CD4-positive, alpha-beta T cell (primary cell): Measurements from ENCODE around the gene PPP1R3D. TPM values are rescaled to one million over a fixed set of nuclear protein-coding genes. Genes with fewer than 3 reads are reported as not detected.

Experiments
- ATAC-seq: fragments of 200-7000 bp; cut with Tn5 transposase; one replicate; pipeline ENCODE4 v1.10.0; 2022; ENCODE audit warnings: mild to moderate bottlenecking; ENCODE audit not compliant: poor library complexity
- CTCF ChIA-PET: fragments of 350-600 bp; sonication (Branson Sonifier 250); formaldehyde crosslinking; loops from one replicate; lab custom pipeline; 2021; ENCODE audit warnings: antibody characterized with exemption, inconsistent platforms; lab: Charles Lee
- POLR2A ChIA-PET: fragments of 350-600 bp; sonication (Branson Sonifier 250); formaldehyde crosslinking; loops from one replicate; lab custom pipeline; 2021; ENCODE audit warnings: antibody characterized with exemption, inconsistent platforms; lab: Charles Lee
- DNase-seq, 14 experiments: peaks; one replicate each; pipeline ENCODE4 v3.0.0-alpha.2; 2013 to 2020; ENCODE audit warnings: mixed read lengths in 2 of 14
- H3K27ac ChIP-seq, 2 donors: one replicate each; pipeline versions ENCODE4 v1.5.1 to v1.7.0; 2013; ENCODE audit warnings: low read length in 2 of 2, low read depth in 1 of 2, mild to moderate bottlenecking in 1 of 2
- H3K27me3 ChIP-seq, 2 experiments: 1 replicate in 1 of 2; 2 replicates in 1 of 2; pipeline versions ENCODE4 v1.6.1 to v1.7.0; 2013; ENCODE audit warnings: low read length in 2 of 2, control low read depth in 1 of 2, mild to moderate bottlenecking in 1 of 2, moderate library complexity in 1 of 2; ENCODE audit not compliant: insufficient read depth in 2 of 2, control insufficient read depth in 1 of 2
- H3K36me3 ChIP-seq: one replicate; pipeline ENCODE4 v1.6.1; 2013; ENCODE audit warnings: low read length, control low read depth; ENCODE audit not compliant: insufficient read depth
- H3K4me1 ChIP-seq: one replicate; pipeline ENCODE4 v1.6.1; 2013; ENCODE audit warnings: low read length, control low read depth; ENCODE audit not compliant: insufficient read depth
- H3K4me3 ChIP-seq: one replicate; pipeline ENCODE4 v1.5.1; 2013; ENCODE audit warnings: mild to moderate bottlenecking, low read length, moderate library complexity
- H3K9me3 ChIP-seq, 2 experiments: 1 replicate in 1 of 2; 2 replicates in 1 of 2; pipeline versions ENCODE4 v1.6.1 to v1.7.0; 2013; ENCODE audit warnings: low read length in 2 of 2, mild to moderate bottlenecking in 2 of 2, control low read depth in 1 of 2, moderate library complexity in 1 of 2; ENCODE audit not compliant: control insufficient read depth in 1 of 2, insufficient read depth in 1 of 2
- H3K27ac Mint-ChIP-seq: one replicate; pipeline ENCODE4 v1.8.0; 2020; ENCODE audit warnings: mixed read lengths
- H3K27me3 Mint-ChIP-seq: one replicate; pipeline ENCODE4 v1.8.0; 2021; ENCODE audit warnings: mixed read lengths
- H3K36me3 Mint-ChIP-seq: one replicate; pipeline ENCODE4 v1.8.0; 2021; ENCODE audit warnings: low read depth, mixed read lengths
- H3K4me1 Mint-ChIP-seq: one replicate; pipeline ENCODE4 v1.8.0; 2021; ENCODE audit warnings: low read depth, mixed read lengths
- H3K4me3 Mint-ChIP-seq: one replicate; pipeline ENCODE4 v1.8.0; 2020; ENCODE audit warnings: mild to moderate bottlenecking, mixed read lengths
- H3K9me3 Mint-ChIP-seq: one replicate; pipeline ENCODE4 v1.8.0; 2020; ENCODE audit warnings: mixed read lengths
- intact Hi-C, 2 experiments: fragments of 100-400 bp; cut with DNase I in 1 of 2; cut with micrococcal nuclease in 1 of 2; formaldehyde crosslinking; loops; one replicate each; pipeline versions ENCODE4 v1.15.1 to v1.9.0; 2023 to 2025; cut with DNase I, micrococcal nuclease
- total RNA-seq, 174 experiments: library from RNA in 2 of 174; stranded (reverse) in 2 of 174; gene quantifications; one replicate each; pipeline ENCODE4 v1.2.3 and lab custom pipeline; 2021 to 2026
- TF ChIP-seq, protein P1 (sequence below): fragments of 200-600 bp; IDR thresholded peaks from one replicate; pipeline ENCODE4 v1.8.0; 2022; ENCODE audit warnings: antibody characterized with exemption, mild to moderate bottlenecking

PPP1R3D gene
- total RNA-seq, 2 experiments from 2014 or later, result 5.1 to 5.4 TPM

DNA sequence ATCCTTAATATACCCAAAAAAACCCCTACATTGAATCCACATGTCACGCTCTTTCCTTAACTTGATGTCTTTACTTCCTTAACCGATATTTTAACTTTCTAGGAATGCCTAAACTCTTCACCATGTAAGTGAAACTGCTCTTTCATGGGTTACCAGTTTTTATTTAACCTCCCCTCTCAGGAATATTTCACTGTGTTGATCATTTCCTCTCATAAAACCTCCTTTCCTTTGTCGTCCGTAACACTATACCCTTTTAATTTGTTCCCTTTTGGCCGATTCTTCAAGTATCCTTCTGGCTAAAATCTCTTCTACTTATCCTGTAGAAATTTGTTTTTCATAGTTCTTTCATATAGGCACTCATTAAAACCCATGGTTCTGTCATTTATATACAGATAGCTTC lies 31.2 kb downstream of the PPP1R3D start:
- Histone ChIP-seq H3K36me3 (no peaks in the 10 kb centered on the region), H3K4me1 (no peaks in the 10 kb centered on the region), H3K4me3 (no peak overlapping the region), H3K27ac (no peak overlapping the region), H3K27me3 (peaks cover 0 to 4% of the 10 kb centered on the region in 2 experiments), H3K9me3 (no peaks in the 10 kb centered on the region)
- H3K9me3 Mint-ChIP-seq, result no peaks in the 10 kb centered on the region
- no peak overlapping the region for H3K4me3 Mint-ChIP-seq
- H3K27ac Mint-ChIP-seq, result no peak overlapping the region
- ChIA-PET POLR2A (no interaction called here), CTCF (no interaction called here)
- intact Hi-C loops, result no loop called here
- no peaks in the 10 kb centered on the region for H3K4me1 Mint-ChIP-seq
- peaks cover 7% of the 10 kb centered on the region for H3K27me3 Mint-ChIP-seq
- ATAC-seq, result no peak
- TF ChIP-seq, protein P1, sequence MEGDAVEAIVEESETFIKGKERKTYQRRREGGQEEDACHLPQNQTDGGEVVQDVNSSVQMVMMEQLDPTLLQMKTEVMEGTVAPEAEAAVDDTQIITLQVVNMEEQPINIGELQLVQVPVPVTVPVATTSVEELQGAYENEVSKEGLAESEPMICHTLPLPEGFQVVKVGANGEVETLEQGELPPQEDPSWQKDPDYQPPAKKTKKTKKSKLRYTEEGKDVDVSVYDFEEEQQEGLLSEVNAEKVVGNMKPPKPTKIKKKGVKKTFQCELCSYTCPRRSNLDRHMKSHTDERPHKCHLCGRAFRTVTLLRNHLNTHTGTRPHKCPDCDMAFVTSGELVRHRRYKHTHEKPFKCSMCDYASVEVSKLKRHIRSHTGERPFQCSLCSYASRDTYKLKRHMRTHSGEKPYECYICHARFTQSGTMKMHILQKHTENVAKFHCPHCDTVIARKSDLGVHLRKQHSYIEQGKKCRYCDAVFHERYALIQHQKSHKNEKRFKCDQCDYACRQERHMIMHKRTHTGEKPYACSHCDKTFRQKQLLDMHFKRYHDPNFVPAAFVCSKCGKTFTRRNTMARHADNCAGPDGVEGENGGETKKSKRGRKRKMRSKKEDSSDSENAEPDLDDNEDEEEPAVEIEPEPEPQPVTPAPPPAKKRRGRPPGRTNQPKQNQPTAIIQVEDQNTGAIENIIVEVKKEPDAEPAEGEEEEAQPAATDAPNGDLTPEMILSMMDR, result no peak
- no peaks in the 10 kb centered on the region for H3K36me3 Mint-ChIP-seq
- no peak for DNase-seq

GRCh38 chr20:59903621-59904020 lies 36.5 kb downstream of the PPP1R3D start:
- no peak overlapping the region for H3K27ac ChIP-seq
- no peaks in the 10 kb centered on the region for H3K9me3 Mint-ChIP-seq
- H3K4me3 ChIP-seq, result no peak overlapping the region
- no peak for ATAC-seq
- no peaks in the 10 kb centered on the region for H3K36me3 Mint-ChIP-seq
- H3K9me3 ChIP-seq, result no peaks in the 10 kb centered on the region
- POLR2A ChIA-PET, result no interaction called here
- no peaks in the 10 kb centered on the region for H3K4me1 Mint-ChIP-seq
- no peaks in the 10 kb centered on the region for H3K27me3 Mint-ChIP-seq
- H3K4me1 ChIP-seq, result no peaks in the 10 kb centered on the region
- DNase-seq, result no peak
- TF ChIP-seq, protein P1, result no peak
- H3K36me3 ChIP-seq, result no peaks in the 10 kb centered on the region
- CTCF ChIA-PET, result no interaction called here
- no peak overlapping the region for H3K27ac Mint-ChIP-seq
- no peak overlapping the region for H3K4me3 Mint-ChIP-seq
- intact Hi-C loops, result no loop called here
- H3K27me3 ChIP-seq, result no peaks in the 10 kb centered on the region

DNA sequence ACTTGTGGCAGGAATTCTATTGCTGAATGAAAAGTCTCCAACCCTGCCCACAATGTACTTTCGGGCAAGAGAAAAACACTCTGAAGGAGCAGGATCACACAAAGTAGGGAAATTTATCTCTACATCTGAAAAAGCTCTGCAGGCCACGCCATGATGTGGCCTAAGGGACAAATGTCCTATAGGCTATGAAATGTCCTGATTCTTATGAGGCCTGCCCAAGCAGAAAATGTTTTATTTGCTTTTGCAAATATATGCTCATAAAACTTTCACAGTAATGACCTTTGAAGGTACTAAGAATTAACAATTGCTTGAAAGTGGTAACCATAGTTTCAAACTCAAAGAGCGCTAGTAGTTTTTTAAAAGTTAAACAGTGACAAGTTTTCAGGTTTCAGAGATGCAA lies 37.6 kb downstream of the PPP1R3D start:
- TF ChIP-seq, protein P1, result no peak

More for the DNA sequence above, 37.6 kb downstream of the PPP1R3D start:
- H3K9me3 Mint-ChIP-seq, result no peaks in the 10 kb centered on the region
- no peak overlapping the region for H3K27ac Mint-ChIP-seq
- H3K4me3 ChIP-seq, result no peak overlapping the region
- H3K36me3 ChIP-seq, result no peaks in the 10 kb centered on the region
- ChIA-PET POLR2A (no interaction called here), CTCF (no interaction called here)
- no peaks in the 10 kb centered on the region for H3K9me3 ChIP-seq
- H3K36me3 Mint-ChIP-seq, result no peaks in the 10 kb centered on the region
- no peak overlapping the region for H3K27ac ChIP-seq
- H3K27me3 Mint-ChIP-seq, result no peaks in the 10 kb centered on the region
- no peaks in the 10 kb centered on the region for H3K4me1 Mint-ChIP-seq
- no peak overlapping the region for H3K4me3 Mint-ChIP-seq
- H3K4me1 ChIP-seq, result no peaks in the 10 kb centered on the region
- no peak for ATAC-seq
- no peak for DNase-seq
- intact Hi-C loops, result no loop called here
- H3K27me3 ChIP-seq, result no peaks in the 10 kb centered on the region
